SK-N-MC (cell line): Measurements from ENCODE around the gene BBLN.

Source experiments
- EZH2 ChIP-seq: fragments of 200-600 bp; sonication (generic); IDR thresholded peaks from one replicate; pipeline ENCODE4 v1.6.1; 2017; ENCODE audit warnings: antibody characterized with exemption
- POLR2AphosphoS5 ChIP-seq: IDR thresholded peaks from 2 replicates; pipeline ENCODE4 v1.6.1; 2012; ENCODE audit warnings: mild to moderate bottlenecking, low read depth, low read length, borderline replicate concordance

DNA sequence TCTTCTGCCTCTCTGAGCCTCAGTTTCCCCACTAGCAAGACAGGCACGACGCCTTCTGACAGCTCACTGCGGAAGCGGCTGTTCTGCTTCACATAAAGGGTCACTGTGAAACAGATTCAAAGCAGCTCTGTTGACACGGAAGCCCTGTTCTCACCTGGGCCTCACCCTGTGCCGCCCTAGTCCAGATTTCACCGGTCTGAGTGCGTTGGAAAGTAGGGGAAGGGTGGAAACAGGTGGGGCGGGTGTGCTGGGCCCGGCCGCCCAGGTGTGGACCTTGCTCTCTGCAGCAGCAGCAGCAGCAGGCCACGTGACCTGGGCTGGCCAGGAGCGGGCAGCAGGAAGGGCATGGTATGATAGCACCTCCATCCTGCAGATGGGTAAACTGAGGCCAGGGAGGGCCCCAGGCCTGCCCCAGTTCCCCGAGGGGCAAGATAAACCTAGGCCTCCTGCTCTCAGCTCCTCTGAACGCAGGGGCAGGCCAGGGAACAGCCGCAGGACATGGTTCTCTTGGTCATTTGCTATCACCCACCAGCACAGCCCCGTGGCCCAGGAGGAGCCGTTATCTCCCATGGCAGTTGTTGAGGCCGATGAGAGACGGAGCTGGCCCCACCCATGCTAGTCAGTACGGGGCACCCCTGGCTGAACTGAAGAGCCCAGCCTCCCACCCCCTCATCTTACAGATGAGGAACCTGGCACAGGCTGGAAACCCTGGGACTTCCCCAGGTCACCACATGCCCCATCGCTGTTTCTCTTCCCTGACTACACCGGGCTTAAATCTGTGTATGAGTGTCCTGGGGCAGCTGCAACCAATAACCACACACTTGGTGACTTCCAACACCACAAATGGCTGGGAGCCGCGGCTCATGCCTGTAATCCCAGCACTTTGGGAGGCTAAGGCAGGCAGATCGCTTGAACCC, 44.6 kb upstream of the BBLN start:
- TF ChIP-seq EZH2 (no peak), POLR2AphosphoS5 (no peak)
